Activated naive CD8-positive, alpha-beta T cell treated with anti-CD3 and anti-CD28 coated beads for 36 hours (primary cell): Measurements from ENCODE around the gene NCKAP5. TPM values are rescaled to one million over a fixed set of nuclear protein-coding genes. Genes with fewer than 3 reads are reported as not detected.

Experiments used
- DNase-seq: peaks from one replicate; pipeline ENCODE4 v3.0.0; 2021
- H3K27ac Mint-ChIP-seq: one replicate; pipeline ENCODE4 v1.8.0; 2022; ENCODE audit warnings: mild to moderate bottlenecking, moderate library complexity, mixed read lengths
- H3K27me3 Mint-ChIP-seq: one replicate; pipeline ENCODE4 v1.8.0; 2022; ENCODE audit warnings: mild to moderate bottlenecking, mixed read lengths
- H3K36me3 Mint-ChIP-seq: one replicate; pipeline ENCODE4 v1.8.0; 2021; ENCODE audit warnings: mild to moderate bottlenecking, mixed read lengths
- H3K4me1 Mint-ChIP-seq: one replicate; pipeline ENCODE4 v1.8.0; 2021; ENCODE audit warnings: mixed read lengths
- H3K4me3 Mint-ChIP-seq: one replicate; pipeline ENCODE4 v1.8.0; 2022; ENCODE audit warnings: mild to moderate bottlenecking, moderate library complexity, mixed read lengths
- H3K9me3 Mint-ChIP-seq: one replicate; pipeline ENCODE4 v1.8.0; 2022; ENCODE audit warnings: mixed read lengths
- total RNA-seq, 2 experiments: library from RNA; stranded (reverse); gene quantifications; one replicate each; pipeline ENCODE4 v1.2.3, GENCODE V29; 2021

Gene NCKAP5
- total RNA-seq, 2 experiments from 2014 or later, result not detected

- Mint-ChIP-seq H3K4me3 (no peak overlapping the region), H3K9me3 (peaks cover 3% of the 10 kb centered on the region), H3K27me3 (peaks cover 4% of the 10 kb centered on the region), H3K27ac (no peak overlapping the region), H3K4me1 (no peaks in the 10 kb centered on the region), H3K36me3 (no peaks in the 10 kb centered on the region)
- DNase-seq, result no peak
Observed at GRCh38 chr2:132692816-132693215, 875.4 kb downstream of the NCKAP5 start.

DNA sequence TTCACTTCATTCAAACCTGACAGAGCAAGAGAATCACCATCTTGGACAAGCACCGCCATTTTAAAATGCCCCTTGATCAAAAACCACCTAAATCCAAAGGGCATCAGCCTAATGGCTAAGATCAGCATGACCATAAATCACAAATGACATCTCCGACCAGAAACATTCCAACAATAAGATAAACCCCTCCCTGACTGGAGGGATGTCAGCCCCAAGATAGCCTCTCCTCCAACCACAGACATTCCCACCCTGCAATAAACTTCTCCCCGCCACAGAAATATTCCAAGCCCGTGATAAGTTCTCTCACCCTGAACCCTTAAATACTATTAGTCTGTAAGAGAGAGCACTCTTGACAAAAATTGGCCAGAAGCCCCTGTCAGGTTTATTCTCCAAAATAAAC lies 876.7 kb downstream of the NCKAP5 start:
- no peak overlapping the region for H3K4me3 Mint-ChIP-seq
- no peak for DNase-seq
- H3K4me1 Mint-ChIP-seq, result no peaks in the 10 kb centered on the region
- H3K9me3 Mint-ChIP-seq, result peaks cover 3% of the 10 kb centered on the region
- peaks cover 4% of the 10 kb centered on the region for H3K27me3 Mint-ChIP-seq
- H3K27ac Mint-ChIP-seq, result no peak overlapping the region
- H3K36me3 Mint-ChIP-seq, result no peaks in the 10 kb centered on the region

DNA sequence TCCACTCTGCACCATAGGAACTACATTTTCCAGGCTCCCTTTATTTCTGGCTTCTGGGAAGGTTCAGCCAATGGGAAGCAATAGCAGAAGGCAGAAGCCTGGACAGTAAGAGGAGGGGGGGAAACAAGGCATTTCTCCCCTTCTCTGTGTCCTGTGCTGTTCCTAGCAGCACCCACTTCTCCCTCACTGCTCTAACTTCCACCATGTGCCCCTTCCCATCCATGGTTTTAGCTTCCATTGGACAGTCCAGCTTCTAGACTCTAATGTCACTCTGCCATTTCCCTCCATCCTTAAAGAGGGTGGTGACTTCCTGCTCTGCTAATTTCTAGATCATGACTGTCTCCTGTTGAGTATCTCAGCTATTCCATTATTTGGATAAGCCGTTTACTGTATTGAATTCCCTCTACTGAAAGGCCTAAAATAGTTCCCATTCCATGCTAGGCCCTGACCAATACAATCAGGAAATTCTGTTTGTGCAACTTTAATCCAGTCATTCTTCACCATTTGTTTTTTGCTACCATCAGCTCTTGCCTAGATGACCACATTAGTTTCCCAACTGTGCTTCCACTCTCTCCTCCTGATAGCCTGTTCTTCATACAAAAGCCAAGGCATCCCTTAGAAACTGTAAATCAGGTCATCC lies 877.5 kb downstream of the NCKAP5 start:
- DNase-seq, result no peak
- H3K27me3 Mint-ChIP-seq, result peaks cover 4% of the 10 kb centered on the region
- H3K4me3 Mint-ChIP-seq, result no peak overlapping the region
- H3K4me1 Mint-ChIP-seq, result no peaks in the 10 kb centered on the region
- peaks cover 3% of the 10 kb centered on the region for H3K9me3 Mint-ChIP-seq
- H3K27ac Mint-ChIP-seq, result no peak overlapping the region
- no peaks in the 10 kb centered on the region for H3K36me3 Mint-ChIP-seq

DNA sequence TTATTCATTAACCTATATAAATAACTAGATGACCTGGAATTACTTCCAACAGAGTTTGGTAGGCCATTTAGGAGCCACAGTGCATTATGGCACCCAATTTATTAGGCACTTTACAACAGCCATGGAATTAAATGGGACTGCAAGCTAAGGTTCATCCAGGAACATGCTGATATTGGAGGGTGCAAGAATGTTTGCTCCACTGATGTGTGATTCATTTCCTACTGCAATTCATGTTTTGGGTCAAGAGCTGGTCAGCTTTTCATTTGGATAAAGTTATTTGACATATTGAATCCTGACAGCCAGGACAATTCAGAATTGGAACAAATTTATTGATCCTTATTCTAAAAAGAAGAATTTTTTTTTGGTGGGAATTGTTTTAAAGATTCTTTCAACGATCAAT lies 886.5 kb downstream of the NCKAP5 start:
- H3K36me3 Mint-ChIP-seq, result no peaks in the 10 kb centered on the region
- no peak overlapping the region for H3K4me3 Mint-ChIP-seq
- H3K27me3 Mint-ChIP-seq, result peaks cover 6% of the 10 kb centered on the region
- no peak for DNase-seq
- no peaks in the 10 kb centered on the region for H3K4me1 Mint-ChIP-seq
- H3K27ac Mint-ChIP-seq, result no peak overlapping the region
- H3K9me3 Mint-ChIP-seq, result no peaks in the 10 kb centered on the region

DNA sequence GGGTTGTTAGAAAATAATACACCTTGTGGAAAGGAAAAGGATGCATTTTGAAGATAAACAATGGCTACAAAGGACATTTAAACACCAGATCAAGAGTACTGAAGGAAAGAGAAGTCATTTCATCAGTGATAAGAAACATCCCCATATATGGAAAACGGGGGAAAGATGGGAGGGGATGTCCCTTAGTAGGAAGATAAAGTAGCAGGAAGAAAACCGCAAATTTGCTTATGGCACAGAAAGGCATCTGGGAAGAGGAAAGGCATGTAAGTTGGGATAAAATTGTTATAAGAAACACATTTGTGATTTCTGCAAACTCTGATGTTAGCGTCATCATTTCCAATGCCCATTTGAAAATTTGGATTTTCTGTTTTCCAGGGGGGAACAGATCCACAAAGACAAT lies 887.7 kb downstream of the NCKAP5 start:
- Mint-ChIP-seq H3K4me1 (no peaks in the 10 kb centered on the region), H3K36me3 (no peaks in the 10 kb centered on the region), H3K27me3 (peaks cover 7% of the 10 kb centered on the region), H3K4me3 (no peak overlapping the region), H3K27ac (no peak overlapping the region), H3K9me3 (no peaks in the 10 kb centered on the region)
- no peak for DNase-seq

DNA sequence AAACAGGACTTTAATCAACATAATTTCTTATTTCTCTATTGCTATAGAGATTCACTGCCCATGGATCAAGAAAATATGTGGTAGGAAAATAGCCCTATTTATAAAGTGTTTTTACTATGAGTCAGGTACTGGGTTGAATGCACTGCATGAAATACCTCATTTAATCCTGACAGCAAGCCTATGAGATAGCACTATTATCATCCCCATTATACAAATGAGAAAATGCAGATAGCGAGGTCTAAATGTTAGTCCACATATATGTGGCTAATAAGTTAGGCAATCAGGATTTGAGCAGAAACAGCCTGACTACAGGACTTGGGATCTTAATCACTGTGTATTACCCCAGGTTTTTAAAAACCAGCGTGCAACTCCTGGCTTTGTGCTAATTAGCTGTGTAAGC lies 889.8 kb downstream of the NCKAP5 start:
- Mint-ChIP-seq H3K9me3 (no peaks in the 10 kb centered on the region), H3K27ac (no peak overlapping the region), H3K4me3 (no peak overlapping the region), H3K4me1 (no peaks in the 10 kb centered on the region), H3K27me3 (peaks cover 23% of the 10 kb centered on the region), H3K36me3 (no peaks in the 10 kb centered on the region)
- DNase-seq, result no peak

- no peaks in the 10 kb centered on the region for H3K36me3 Mint-ChIP-seq
- peaks cover 28% of the 10 kb centered on the region for H3K27me3 Mint-ChIP-seq
- DNase-seq, result no peak
- no peak overlapping the region for H3K27ac Mint-ChIP-seq
- H3K4me3 Mint-ChIP-seq, result no peak overlapping the region
- no peaks in the 10 kb centered on the region for H3K9me3 Mint-ChIP-seq
- H3K4me1 Mint-ChIP-seq, result no peaks in the 10 kb centered on the region
Observed at GRCh38 chr2:132677661-132678060, 890.6 kb downstream of the NCKAP5 start.

DNA sequence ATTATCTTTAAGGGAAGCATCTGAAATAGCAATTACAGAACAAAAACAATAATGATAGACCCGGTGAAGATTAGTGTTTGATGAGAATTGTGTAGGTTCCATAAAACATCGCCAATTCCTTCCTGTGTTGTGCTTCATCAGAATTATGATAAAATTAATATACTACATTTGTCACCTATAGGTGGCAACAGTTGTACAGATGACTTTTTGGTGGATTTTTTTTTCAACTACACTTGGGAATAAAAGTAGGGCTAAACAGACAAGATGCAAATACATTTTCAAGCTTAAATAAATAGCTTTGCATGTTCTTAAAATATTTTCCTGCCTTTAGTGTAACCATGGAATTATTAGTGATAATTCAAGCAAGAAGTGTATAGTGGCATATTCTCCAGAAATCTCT lies 891.3 kb downstream of the NCKAP5 start:
- H3K4me1 Mint-ChIP-seq, result no peaks in the 10 kb centered on the region
- H3K27ac Mint-ChIP-seq, result no peak overlapping the region
- no peaks in the 10 kb centered on the region for H3K36me3 Mint-ChIP-seq
- no peak overlapping the region for H3K4me3 Mint-ChIP-seq
- DNase-seq, result no peak
- H3K9me3 Mint-ChIP-seq, result no peaks in the 10 kb centered on the region
- H3K27me3 Mint-ChIP-seq, result peaks cover 35% of the 10 kb centered on the region

DNA sequence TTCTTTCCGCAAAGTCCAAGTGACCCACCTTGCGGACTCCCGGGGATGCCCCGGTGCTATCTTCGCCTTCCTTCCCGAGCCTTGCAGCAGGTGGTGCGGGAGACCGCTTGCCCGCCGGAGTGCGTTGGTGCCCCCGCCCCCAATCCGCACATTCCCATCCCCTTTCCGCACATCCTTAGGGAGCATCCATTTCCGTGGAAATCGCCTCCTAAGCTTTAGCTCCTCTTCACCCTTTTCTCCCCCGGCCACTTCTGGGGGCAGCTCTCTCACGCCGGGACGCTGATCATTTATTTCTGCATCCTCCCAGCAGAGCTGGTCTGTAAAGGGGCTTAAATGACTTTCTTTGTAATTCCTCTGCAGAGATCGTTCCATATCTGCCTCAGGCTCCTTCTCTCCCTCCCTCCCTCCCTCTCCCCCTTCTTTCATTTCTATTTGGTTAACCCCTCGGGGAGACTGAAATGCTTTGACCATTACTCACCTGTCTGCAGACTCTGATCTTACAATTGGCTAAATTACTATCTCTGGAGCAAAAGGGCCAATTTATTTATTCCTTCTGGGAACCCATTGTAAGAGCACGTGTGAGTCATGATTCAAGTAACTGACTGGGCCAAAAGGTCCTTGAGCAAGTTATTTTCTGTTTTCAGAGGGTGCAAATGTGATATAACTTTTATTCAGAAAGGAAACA lies 897.0 kb downstream of the NCKAP5 start:
- Mint-ChIP-seq H3K9me3 (no peaks in the 10 kb centered on the region), H3K27me3 (peaks cover 71% of the 10 kb centered on the region), H3K27ac (no peak overlapping the region), H3K36me3 (peaks cover 3% of the 10 kb centered on the region), H3K4me3 (no peak overlapping the region), H3K4me1 (no peaks in the 10 kb centered on the region)
- DNase-seq, result no peak

GRCh38 chr2:132670496-132671150 lies 897.6 kb downstream of the NCKAP5 start:
- Mint-ChIP-seq H3K4me3 (no peak overlapping the region), H3K36me3 (peaks cover 3% of the 10 kb centered on the region), H3K4me1 (no peaks in the 10 kb centered on the region), H3K27me3 (peaks cover 71% of the 10 kb centered on the region), H3K27ac (no peak overlapping the region), H3K9me3 (no peaks in the 10 kb centered on the region)
- DNase-seq, result peak; percentile 0

GRCh38 chr2:132669908-132670495 lies 898.3 kb downstream of the NCKAP5 start, which contains the start of gene LYPD1:
Gene LYPD1, minus strand, starts transcription at chr2:132670205. Its CDS starts 273 bp downstream, at chr2:132669932.
- Mint-ChIP-seq H3K4me3 (no peak within 1 kb of the TSS), H3K27me3 (peaks cover 69% of the 10 kb centered on the region), H3K27ac (no peak within 1 kb of the TSS), H3K4me1 (no peaks in the 10 kb centered on the region), H3K9me3 (no peaks in the 10 kb centered on the region), H3K36me3 (peaks cover 3% of the 10 kb centered on the region)
- DNase-seq, result peak; percentile 1

- DNase-seq, result peak; percentile 1
- Mint-ChIP-seq H3K9me3 (no peaks in the 10 kb centered on the region), H3K27ac (no peak overlapping the region), H3K4me1 (no peaks in the 10 kb centered on the region), H3K4me3 (no peak overlapping the region), H3K27me3 (peaks cover 62% of the 10 kb centered on the region), H3K36me3 (peaks cover 3% of the 10 kb centered on the region)
Observed at GRCh38 chr2:132668987-132669907, 899.0 kb downstream of the NCKAP5 start.

- H3K27ac Mint-ChIP-seq, result no peak overlapping the region
- no peak overlapping the region for H3K4me3 Mint-ChIP-seq
- H3K4me1 Mint-ChIP-seq, result no peaks in the 10 kb centered on the region
- no peak for DNase-seq
- no peaks in the 10 kb centered on the region for H3K9me3 Mint-ChIP-seq
- H3K36me3 Mint-ChIP-seq, result peaks cover 3% of the 10 kb centered on the region
- H3K27me3 Mint-ChIP-seq, result peaks cover 56% of the 10 kb centered on the region
Observed at GRCh38 chr2:132668189-132668823, 900.0 kb downstream of the NCKAP5 start.

DNA sequence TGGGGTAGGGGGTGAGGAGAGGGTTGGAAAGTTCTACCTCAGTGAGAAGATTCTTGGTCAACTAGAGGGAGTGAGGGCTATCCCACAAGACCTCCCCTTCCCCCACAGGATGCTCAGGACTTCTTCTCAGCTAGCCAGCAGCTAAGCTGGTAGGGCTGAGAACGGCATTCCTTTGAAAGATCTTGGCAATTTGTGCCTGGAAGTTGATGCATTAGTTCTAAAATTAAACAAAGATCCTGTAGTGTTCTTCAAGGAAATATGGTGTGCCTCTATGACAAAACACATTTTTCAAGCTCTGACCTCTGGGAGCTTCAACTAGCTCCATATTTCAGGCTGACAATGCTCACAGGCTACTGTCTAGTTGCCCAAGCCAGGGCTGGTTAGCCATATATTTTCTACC lies 900.6 kb downstream of the NCKAP5 start:
- no peaks in the 10 kb centered on the region for H3K9me3 Mint-ChIP-seq
- H3K27me3 Mint-ChIP-seq, result peaks cover 51% of the 10 kb centered on the region
- no peaks in the 10 kb centered on the region for H3K4me1 Mint-ChIP-seq
- H3K36me3 Mint-ChIP-seq, result peaks cover 3% of the 10 kb centered on the region
- DNase-seq, result no peak
- no peak overlapping the region for H3K4me3 Mint-ChIP-seq
- no peak overlapping the region for H3K27ac Mint-ChIP-seq
